HG03520 (cell line): ENCODE data around the gene GCG.

Source experiments
- ATAC-seq: cut with Tn5 transposase; IDR thresholded peaks from one replicate; pipeline ENCODE4 v1.9.1; 2021; ENCODE audit warnings: mild to moderate bottlenecking, moderate library complexity; ENCODE audit not compliant: unreplicated experiment

Gene GCG

DNA sequence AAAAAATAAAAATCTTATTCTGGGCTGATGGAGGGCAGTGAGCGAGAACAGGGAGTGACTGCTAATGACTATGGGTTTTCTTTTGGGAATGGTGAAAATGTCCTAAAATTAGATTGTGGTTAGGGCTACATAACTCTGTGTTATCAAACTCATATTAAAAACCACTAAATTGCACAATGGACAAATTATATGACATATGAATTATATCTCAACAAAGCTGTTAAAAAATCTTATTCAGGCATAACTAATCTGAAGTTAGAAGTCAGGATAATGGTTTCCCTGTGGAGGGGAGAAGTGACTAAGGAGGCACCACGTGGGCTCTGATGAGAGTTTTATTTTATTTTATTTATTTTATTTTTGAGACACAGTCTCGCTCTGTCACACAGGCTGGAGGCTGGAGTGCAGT lies 45.9 kb downstream of the GCG start:
- ATAC-seq = no peak

DNA sequence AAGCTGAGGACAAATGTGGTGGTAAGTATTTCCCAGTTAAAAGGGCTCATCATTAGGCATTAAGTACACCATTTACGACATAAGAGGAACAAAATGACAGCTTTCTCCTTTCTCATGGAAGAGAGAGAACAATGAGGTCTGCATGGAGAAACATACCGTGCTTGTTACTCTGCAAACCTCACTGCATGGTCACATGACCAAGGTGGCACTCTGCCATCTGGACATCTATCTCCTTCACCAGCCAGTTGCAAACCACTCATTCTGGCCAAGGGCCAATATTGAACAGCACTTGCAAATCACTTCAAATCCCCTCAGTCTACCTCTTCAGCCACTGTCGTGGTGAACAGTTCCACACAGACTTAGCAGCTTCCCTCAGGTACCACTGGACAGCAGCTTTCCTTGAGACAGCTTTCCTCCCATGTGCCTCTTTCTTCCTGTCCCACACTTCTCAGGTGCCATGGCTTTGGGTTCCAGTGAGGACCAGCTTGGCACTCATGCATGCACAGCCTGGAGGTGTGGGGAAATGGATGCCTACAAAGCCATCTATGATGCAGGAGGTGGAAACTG lies 48.5 kb downstream of the GCG start:
- ATAC-seq = no peak

GRCh38 chr2:162100579-162100978 lies 51.5 kb downstream of the GCG start:
- ATAC-seq = no peak

GRCh38 chr2:162099836-162100235 lies 52.2 kb downstream of the GCG start:
- ATAC-seq = no peak
